PC-3 (cell line): ENCODE results near the gene TCOF1. TPM values are rescaled to one million over a fixed set of nuclear protein-coding genes. Genes with fewer than 3 reads are reported as not detected.

Experiments
- ATAC-seq: fragments of 200-7000 bp; cut with Tn5 transposase; 2 replicates; pipeline ENCODE4 v1.9.1; 2020; ENCODE audit warnings: mild to moderate bottlenecking, moderate library complexity
- BruUV-seq: library from RNA; stranded (reverse); fragments of 400-500 nt; replicated peaks from 2 replicates; lab custom pipeline; 2021; lab: Mats Ljungman, UMichigan
- CTCF ChIA-PET: fragments of 300-600 bp; sonication (Branson Sonifier 250); formaldehyde crosslinking; loops from one replicate; lab custom pipeline; 2022; ENCODE audit warnings: antibody characterized with exemption; lab: Charles Lee
- POLR2A ChIA-PET: fragments of 300-600 bp; sonication (Branson Sonifier 250); formaldehyde crosslinking; loops from one replicate; lab custom pipeline; 2022; ENCODE audit warnings: antibody characterized with exemption; ENCODE audit not compliant: unreplicated experiment; lab: Charles Lee
- DNase-seq: peaks from one replicate; pipeline ENCODE4 v3.0.0-alpha.2; 2015
- H2AFZ ChIP-seq: fragments of 300-600 bp; sonication (generic); 2 replicates; pipeline ENCODE4 v1.6.0; 2016; ENCODE audit warnings: antibody characterized with exemption, low read length
- H3F3A ChIP-seq: fragments of 300-600 bp; sonication (generic); one replicate; pipeline ENCODE4 v1.6.0; 2017; ENCODE audit warnings: antibody characterized with exemption, low read length, control low read depth, mild to moderate bottlenecking; ENCODE audit not compliant: unreplicated experiment
- H3K27ac ChIP-seq: fragments of 300-600 bp; sonication (generic); 2 replicates; pipeline ENCODE4 v1.5.1; 2016; ENCODE audit warnings: mild to moderate bottlenecking, low read length
- H3K27me3 ChIP-seq: fragments of 300-600 bp; sonication (generic); 2 replicates; pipeline ENCODE4 v1.6.1; 2016; ENCODE audit warnings: low read length, mixed read lengths
- H3K36me3 ChIP-seq: fragments of 300-600 bp; sonication (generic); 2 replicates; pipeline ENCODE4 v1.6.1; 2016; ENCODE audit warnings: low read depth, mixed run types, low read length, mixed read lengths
- H3K4me1 ChIP-seq: fragments of 300-600 bp; sonication (generic); 2 replicates; pipeline ENCODE4 v1.5.1; 2016; ENCODE audit warnings: low read length; ENCODE audit not compliant: insufficient read depth
- H3K4me2 ChIP-seq: fragments of 300-600 bp; sonication (generic); 2 replicates; pipeline ENCODE4 v1.6.0; 2016; ENCODE audit warnings: low read length
- H3K4me3 ChIP-seq: fragments of 300-600 bp; sonication (generic); 2 replicates; pipeline ENCODE4 v1.5.1; 2016; ENCODE audit warnings: mild to moderate bottlenecking, low read length, mixed read lengths
- H3K79me2 ChIP-seq: fragments of 300-600 bp; sonication (generic); 2 replicates; pipeline ENCODE4 v1.6.1; 2017; ENCODE audit warnings: low read length, mixed read lengths
- H3K9ac ChIP-seq: fragments of 300-600 bp; sonication (generic); 2 replicates; pipeline ENCODE4 v1.6.0; 2016; ENCODE audit warnings: mild to moderate bottlenecking, low read length
- H3K9me2 ChIP-seq: fragments of 300-600 bp; sonication (generic); replicated peaks from 2 replicates; pipeline ENCODE4 v1.6.1; 2016; ENCODE audit warnings: mixed run types, low read length, mixed read lengths
- H3K9me3 ChIP-seq: fragments of 300-600 bp; sonication (generic); 2 replicates; pipeline ENCODE4 v1.6.1; 2016; ENCODE audit warnings: low read length, mixed read lengths
- H4K20me1 ChIP-seq: fragments of 300-600 bp; sonication (generic); 2 replicates; pipeline ENCODE4 v1.6.1; 2016; ENCODE audit warnings: low read length, mixed read lengths
- EZH2 ChIP-seq: fragments of 300-600 bp; sonication (generic); IDR thresholded peaks from one replicate; pipeline ENCODE4 v1.6.1; 2017; ENCODE audit warnings: antibody characterized with exemption, mild to moderate bottlenecking, low read length; ENCODE audit not compliant: unreplicated experiment
- EZH2phosphoT487 ChIP-seq: fragments of 300-600 bp; sonication (generic); IDR thresholded peaks from 2 replicates; pipeline ENCODE4 v1.6.1; 2018; ENCODE audit warnings: mild to moderate bottlenecking, antibody characterized with exemption, low read length, borderline replicate concordance
- intact Hi-C: fragments of 100-400 bp; cut with micrococcal nuclease; formaldehyde crosslinking; loops from 2 replicates; pipeline ENCODE4 v1.9.0; 2023
- total RNA-seq: library from RNA; depleted of rRNA; stranded (reverse); fragments of >200 nt; gene quantifications from 2 replicates; pipeline ENCODE4 v1.2.3, GENCODE V29; 2014
- TF ChIP-seq, protein P1 (sequence below): fragments of 300-600 bp; sonication (generic); conservative IDR thresholded peaks from 2 replicates; pipeline ENCODE4 v1.5.1; 2017; ENCODE audit warnings: antibody characterized with exemption, low read depth, mild to moderate bottlenecking, low read length

The TCOF1 gene
- total RNA-seq, 1 experiment from 2014 or later = 113 TPM

DNA sequence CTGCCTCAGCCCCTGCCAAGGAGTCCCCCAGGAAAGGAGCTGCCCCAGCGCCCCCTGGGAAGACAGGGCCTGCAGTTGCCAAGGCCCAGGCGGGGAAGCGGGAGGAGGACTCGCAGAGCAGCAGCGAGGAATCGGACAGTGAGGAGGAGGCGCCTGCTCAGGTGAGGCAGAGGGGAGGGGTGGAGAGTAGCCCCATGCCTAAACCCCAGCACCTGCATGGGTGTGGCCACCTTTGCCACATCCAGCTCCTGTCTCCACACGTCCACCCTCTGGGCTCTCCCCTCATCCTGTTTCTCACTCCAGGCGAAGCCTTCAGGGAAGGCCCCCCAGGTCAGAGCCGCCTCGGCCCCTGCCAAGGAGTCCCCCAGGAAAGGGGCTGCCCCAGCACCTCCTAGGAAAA, 17.2 kb downstream of the TCOF1 start:
- TF ChIP-seq, protein P1, sequence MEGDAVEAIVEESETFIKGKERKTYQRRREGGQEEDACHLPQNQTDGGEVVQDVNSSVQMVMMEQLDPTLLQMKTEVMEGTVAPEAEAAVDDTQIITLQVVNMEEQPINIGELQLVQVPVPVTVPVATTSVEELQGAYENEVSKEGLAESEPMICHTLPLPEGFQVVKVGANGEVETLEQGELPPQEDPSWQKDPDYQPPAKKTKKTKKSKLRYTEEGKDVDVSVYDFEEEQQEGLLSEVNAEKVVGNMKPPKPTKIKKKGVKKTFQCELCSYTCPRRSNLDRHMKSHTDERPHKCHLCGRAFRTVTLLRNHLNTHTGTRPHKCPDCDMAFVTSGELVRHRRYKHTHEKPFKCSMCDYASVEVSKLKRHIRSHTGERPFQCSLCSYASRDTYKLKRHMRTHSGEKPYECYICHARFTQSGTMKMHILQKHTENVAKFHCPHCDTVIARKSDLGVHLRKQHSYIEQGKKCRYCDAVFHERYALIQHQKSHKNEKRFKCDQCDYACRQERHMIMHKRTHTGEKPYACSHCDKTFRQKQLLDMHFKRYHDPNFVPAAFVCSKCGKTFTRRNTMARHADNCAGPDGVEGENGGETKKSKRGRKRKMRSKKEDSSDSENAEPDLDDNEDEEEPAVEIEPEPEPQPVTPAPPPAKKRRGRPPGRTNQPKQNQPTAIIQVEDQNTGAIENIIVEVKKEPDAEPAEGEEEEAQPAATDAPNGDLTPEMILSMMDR = no peak
- TF ChIP-seq EZH2phosphoT487 (no peak), EZH2 (no peak)
- no peaks in the 10 kb centered on the region for H3K9me2 ChIP-seq
- POLR2A ChIA-PET = no interaction called here
- H3K4me3 ChIP-seq = no peak overlapping the region
- CTCF ChIA-PET = no interaction called here
- H3K4me1 ChIP-seq = no peaks in the 10 kb centered on the region
- no peaks in the 10 kb centered on the region for H3K9me3 ChIP-seq
- no peak overlapping the region for H3K4me2 ChIP-seq
- no peaks in the 10 kb centered on the region for H3K27me3 ChIP-seq
- no peak overlapping the region for H2AFZ ChIP-seq
- no peak overlapping the region for H3K27ac ChIP-seq
- intact Hi-C loops = no loop called here
- H4K20me1 ChIP-seq = no peaks in the 10 kb centered on the region
- BruUV-seq = no TSS peak
- no peaks in the 10 kb centered on the region for H3F3A ChIP-seq
- peaks cover 99% of the 10 kb centered on the region for H3K36me3 ChIP-seq
- DNase-seq (no peak), ATAC-seq (no peak)
- H3K79me2 ChIP-seq = no peaks in the 10 kb centered on the region
- H3K9ac ChIP-seq = no peak overlapping the region

DNA sequence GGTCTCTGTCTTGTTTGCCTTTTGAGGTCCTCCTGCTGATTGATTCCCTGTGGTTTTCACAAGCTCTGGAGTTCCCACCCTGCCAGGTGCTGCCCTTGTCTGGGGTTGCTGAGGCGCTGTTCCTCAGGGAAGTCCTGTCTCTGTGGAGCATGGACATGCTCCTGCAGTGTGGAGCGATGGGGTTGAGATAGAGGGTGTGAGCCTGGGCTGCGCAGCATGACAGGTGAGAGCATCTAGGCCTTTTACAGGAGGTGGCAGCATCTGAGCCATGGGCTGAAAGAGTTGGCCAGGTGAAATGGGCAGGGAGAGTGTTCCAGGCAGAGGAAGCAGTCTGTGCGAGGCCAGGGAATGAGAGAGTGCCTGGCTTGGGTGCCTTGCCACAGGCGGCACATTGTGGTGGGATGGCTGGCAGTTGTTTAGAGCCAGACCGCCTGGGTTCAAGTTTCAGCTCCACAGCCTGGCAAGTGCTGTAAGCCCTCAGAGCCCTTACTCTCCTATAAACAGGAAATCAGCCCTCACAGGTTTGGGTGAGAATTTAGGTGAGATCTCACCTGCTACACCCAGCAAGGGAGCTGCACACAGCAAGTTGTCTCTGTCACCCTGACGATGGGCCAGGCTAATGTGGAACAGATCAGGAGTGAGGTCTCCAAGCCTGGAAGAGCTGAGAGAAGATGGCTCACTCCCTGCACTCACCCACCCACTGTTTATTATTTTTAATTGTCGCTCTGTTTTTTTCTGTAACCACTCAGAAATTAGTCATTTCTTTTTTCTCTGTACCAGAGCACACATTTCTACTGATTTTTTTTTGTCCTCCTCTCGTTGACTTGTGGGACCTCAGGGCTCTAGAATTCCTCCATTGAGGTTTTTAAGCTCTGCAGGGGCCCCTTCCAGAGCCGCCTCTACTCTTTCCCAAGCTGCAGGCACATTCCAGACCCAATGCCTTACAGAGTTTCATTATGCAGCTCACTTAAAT, 19.6 kb downstream of the TCOF1 start:
- no peak overlapping the region for H2AFZ ChIP-seq
- H3K9me3 ChIP-seq = no peaks in the 10 kb centered on the region
- TF ChIP-seq, protein P1 = no peak
- no peak for TF ChIP-seq EZH2phosphoT487
- TF ChIP-seq EZH2 = no peak
- intact Hi-C loops = no loop called here
- ChIA-PET POLR2A (interaction anchor here (0.6 kb wide), 1 partner anchor 91 kb away, joined by 16 read pairs; no protein-coding TSS in a partner anchor), CTCF (no interaction called here)
- H3K4me3 ChIP-seq = no peak overlapping the region
- BruUV-seq = no TSS peak
- no peaks in the 10 kb centered on the region for H4K20me1 ChIP-seq
- no peaks in the 10 kb centered on the region for H3K27me3 ChIP-seq
- no peaks in the 10 kb centered on the region for H3K9me2 ChIP-seq
- H3K4me2 ChIP-seq = no peak overlapping the region
- no peak overlapping the region for H3K9ac ChIP-seq
- H3K79me2 ChIP-seq = no peaks in the 10 kb centered on the region
- H3K4me1 ChIP-seq = no peaks in the 10 kb centered on the region
- DNase-seq (no peak), ATAC-seq (no peak)
- no peak overlapping the region for H3K27ac ChIP-seq
- H3K36me3 ChIP-seq = peaks cover 93% of the 10 kb centered on the region
- no peaks in the 10 kb centered on the region for H3F3A ChIP-seq
